HEK293T (cell line): ENCODE results near the gene GARIN3.

Source experiments
- ARNT ChIP-seq: fragments of 450-650 bp; IDR thresholded peaks from 2 replicates; pipeline ENCODE4 v1.6.1; 2017; ENCODE audit warnings: mild to moderate bottlenecking
- FOXK2 ChIP-seq: fragments of 450-650 bp; IDR thresholded peaks from 2 replicates; pipeline ENCODE4 v1.6.1; 2016; ENCODE audit warnings: mild to moderate bottlenecking
- FOXM1 ChIP-seq: fragments of 450-650 bp; IDR thresholded peaks from 2 replicates; pipeline ENCODE4 v1.6.1; 2017; ENCODE audit warnings: mild to moderate bottlenecking, borderline replicate concordance

- TF ChIP-seq FOXM1 (no peak), ARNT (no peak), FOXK2 (no peak)
Measured at GRCh38 chr5:157193699-157194424, 27.8 kb upstream of the GARIN3 start.
